ENCODE results near the gene OR10A2. TPM values are rescaled to one million over a fixed set of nuclear protein-coding genes. Genes with fewer than 3 reads are reported as not detected.

The OR10A2 gene
- total and polyA plus RNA-seq, 4 donors, result not detected

DNA sequence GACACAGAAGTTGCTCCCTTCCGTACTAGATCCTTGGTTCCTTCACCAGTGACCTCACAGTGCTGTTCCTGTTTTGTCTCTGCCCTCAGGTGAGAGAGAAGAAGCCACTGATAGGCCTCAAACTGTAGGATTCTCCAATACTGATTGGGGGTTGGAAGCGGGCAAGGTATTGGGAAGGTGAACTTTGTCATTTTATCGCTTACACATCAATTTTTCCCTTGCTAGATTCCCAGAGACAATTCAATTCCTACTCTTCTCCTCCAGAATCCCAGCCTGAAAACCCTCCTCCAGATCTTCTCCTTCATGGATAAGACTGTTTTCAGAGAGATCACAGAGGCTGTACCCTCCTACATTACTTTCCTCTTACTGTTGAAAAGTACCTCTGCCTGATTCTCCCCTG, 48.5 kb downstream of the OR10A2 start:
- no peak overlapping the region for H3K9ac ChIP-seq (ENCODE audit: insufficient read depth in 1 of 2, low read length in 2 of 2)
- H3K4me3 ChIP-seq, result no peak overlapping the region
- WGBS, 2 donors, result 90 to 92% methylated on average over 3 of the region's 3 CpGs
- no peak for DNase-seq
- no peak for ATAC-seq (ENCODE audit: insufficient read depth, low FRiP score)
- H3K36me3 ChIP-seq (ENCODE audit: control insufficient read depth in 4 of 4, insufficient read depth in 4 of 4, low read length in 4 of 4), result no peaks in the 10 kb centered on the region
- no peaks in the 10 kb centered on the region for H3K9me3 ChIP-seq (ENCODE audit: control insufficient read depth in 4 of 4, insufficient read depth in 3 of 4, low read length in 3 of 4)
- H3K27ac ChIP-seq (ENCODE audit: low read depth in 1 of 2, low read length in 1 of 2), result no peak overlapping the region
- no peaks in the 10 kb centered on the region for H3K27me3 ChIP-seq (ENCODE audit: control insufficient read depth in 3 of 3, insufficient read depth in 3 of 3, low read length in 2 of 3)
- no peak for TF ChIP-seq CTCF (IDR thresholded peaks at IDR 0.05; ENCODE audit: control extremely low read depth, extremely low read depth)
- no peaks in the 10 kb centered on the region for H3K4me1 ChIP-seq (ENCODE audit: control insufficient read depth in 5 of 5, insufficient read depth in 5 of 5, low read length in 5 of 5)

DNA sequence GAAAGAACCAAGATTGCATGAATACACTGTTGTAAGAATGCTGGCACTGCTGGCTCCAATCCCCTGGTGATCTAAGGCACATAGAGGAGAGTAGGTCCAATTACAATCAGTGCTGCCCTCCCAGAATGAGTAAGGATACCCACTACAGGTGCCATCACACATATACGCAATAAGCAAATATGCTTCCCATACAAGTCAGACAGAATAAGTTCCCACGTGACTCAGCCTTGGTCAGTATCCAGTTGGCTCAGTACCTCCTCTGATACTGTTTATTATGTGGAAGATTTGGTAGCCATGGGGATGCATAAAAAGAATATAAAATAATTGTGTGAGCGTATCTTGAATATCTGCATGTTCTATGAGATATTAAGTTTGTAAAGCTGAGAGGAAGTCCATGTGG, 49.1 kb downstream of the OR10A2 start:
- ATAC-seq (ENCODE audit: insufficient read depth, low FRiP score) (no peak), DNase-seq (peak in 2 of 3 donors; percentile 17 to 18)
- no peak overlapping the region for H3K27ac ChIP-seq (ENCODE audit: low read depth in 1 of 2, low read length in 1 of 2)
- 61 to 74% methylated on average over 3 of the region's 3 CpGs for WGBS, 2 donors
- H3K4me1 ChIP-seq (ENCODE audit: control insufficient read depth in 5 of 5, insufficient read depth in 5 of 5, low read length in 5 of 5), result no peaks in the 10 kb centered on the region
- no peak overlapping the region for H3K4me3 ChIP-seq
- H3K27me3 ChIP-seq (ENCODE audit: control insufficient read depth in 3 of 3, insufficient read depth in 3 of 3, low read length in 2 of 3), result no peaks in the 10 kb centered on the region
- no peaks in the 10 kb centered on the region for H3K9me3 ChIP-seq (ENCODE audit: control insufficient read depth in 4 of 4, insufficient read depth in 3 of 4, low read length in 3 of 4)
- TF ChIP-seq CTCF (IDR thresholded peaks at IDR 0.05; ENCODE audit: control extremely low read depth, extremely low read depth), result no peak
- H3K9ac ChIP-seq (ENCODE audit: insufficient read depth in 1 of 2, low read length in 2 of 2), result no peak overlapping the region
- H3K36me3 ChIP-seq (ENCODE audit: control insufficient read depth in 4 of 4, insufficient read depth in 4 of 4, low read length in 4 of 4), result no peaks in the 10 kb centered on the region

- DNase-seq (no peak), ATAC-seq (ENCODE audit: insufficient read depth, low FRiP score) (no peak)
- no peak overlapping the region for H3K9ac ChIP-seq (ENCODE audit: insufficient read depth in 1 of 2, low read length in 2 of 2)
- no peak overlapping the region for H3K4me3 ChIP-seq
- no peak overlapping the region for H3K27ac ChIP-seq (ENCODE audit: low read depth in 1 of 2, low read length in 1 of 2)
- WGBS, 2 donors, result 33 to 60% methylated on average over 2 of the region's 2 CpGs
- no peak for TF ChIP-seq CTCF (IDR thresholded peaks at IDR 0.05; ENCODE audit: control extremely low read depth, extremely low read depth)
- H3K9me3 ChIP-seq (ENCODE audit: control insufficient read depth in 4 of 4, insufficient read depth in 3 of 4, low read length in 3 of 4), result peaks cover 0 to 3% (median 0%) of the 10 kb centered on the region in 4 donors
- H3K36me3 ChIP-seq (ENCODE audit: control insufficient read depth in 4 of 4, insufficient read depth in 4 of 4, low read length in 4 of 4), result no peaks in the 10 kb centered on the region
- no peaks in the 10 kb centered on the region for H3K4me1 ChIP-seq (ENCODE audit: control insufficient read depth in 5 of 5, insufficient read depth in 5 of 5, low read length in 5 of 5)
- H3K27me3 ChIP-seq (ENCODE audit: control insufficient read depth in 3 of 3, insufficient read depth in 3 of 3, low read length in 2 of 3), result no peaks in the 10 kb centered on the region
Measured at GRCh38 chr11:6919698-6920097, 56.8 kb downstream of the OR10A2 start.

GRCh38 chr11:6920702-6921101, 57.8 kb downstream of the OR10A2 start, which contains the start of gene OR2D3:
TSS of gene OR2D3 (plus strand) at chr11:6921002. CDS start at chr11:6921002, 0 bp downstream.
- WGBS, 2 donors, result 94 to 98% methylated on average over 1 of the region's 1 CpG
- TF ChIP-seq CTCF (IDR thresholded peaks at IDR 0.05; ENCODE audit: control extremely low read depth, extremely low read depth), result no peak
- H3K27me3 ChIP-seq (ENCODE audit: control insufficient read depth in 3 of 3, insufficient read depth in 3 of 3, low read length in 2 of 3), result no peaks in the 10 kb centered on the region
- H3K36me3 ChIP-seq (ENCODE audit: control insufficient read depth in 4 of 4, insufficient read depth in 4 of 4, low read length in 4 of 4), result no peaks in the 10 kb centered on the region
- no peak for DNase-seq
- H3K4me3 ChIP-seq, result no peak within 1 kb of the TSS
- H3K9me3 ChIP-seq (ENCODE audit: control insufficient read depth in 4 of 4, insufficient read depth in 3 of 4, low read length in 3 of 4), result peaks cover 0 to 3% (median 0%) of the 10 kb centered on the region in 4 donors
- H3K4me1 ChIP-seq (ENCODE audit: control insufficient read depth in 5 of 5, insufficient read depth in 5 of 5, low read length in 5 of 5), result no peaks in the 10 kb centered on the region
- no peak within 1 kb of the TSS for H3K27ac ChIP-seq (ENCODE audit: low read depth in 1 of 2, low read length in 1 of 2)
- no peak within 1 kb of the TSS for H3K9ac ChIP-seq (ENCODE audit: insufficient read depth in 1 of 2, low read length in 2 of 2)
- ATAC-seq (ENCODE audit: insufficient read depth, low FRiP score), result no peak
